Upper lobe of left lung (tissue), 4 donors: Measurements from ENCODE around the gene FOXN3.

Source experiments
- CTCF ChIP-seq, 6 experiments: fragments of 450-650 bp in 4 of 6; fragments of 200-600 bp in 2 of 6; sonication (generic) in 2 of 6; IDR thresholded peaks; one replicate each; pipeline ENCODE4 v1.5.1; 2016 to 2019; ENCODE audit warnings: antibody characterized with exemption in 6 of 6
- EP300 ChIP-seq, 4 donors: sonication (generic); formaldehyde crosslinking; IDR thresholded peaks; one replicate each; pipeline ENCODE4 v1.5.1; 2017; ENCODE audit warnings: antibody characterized with exemption in 4 of 4, control low read depth in 2 of 4

DNA sequence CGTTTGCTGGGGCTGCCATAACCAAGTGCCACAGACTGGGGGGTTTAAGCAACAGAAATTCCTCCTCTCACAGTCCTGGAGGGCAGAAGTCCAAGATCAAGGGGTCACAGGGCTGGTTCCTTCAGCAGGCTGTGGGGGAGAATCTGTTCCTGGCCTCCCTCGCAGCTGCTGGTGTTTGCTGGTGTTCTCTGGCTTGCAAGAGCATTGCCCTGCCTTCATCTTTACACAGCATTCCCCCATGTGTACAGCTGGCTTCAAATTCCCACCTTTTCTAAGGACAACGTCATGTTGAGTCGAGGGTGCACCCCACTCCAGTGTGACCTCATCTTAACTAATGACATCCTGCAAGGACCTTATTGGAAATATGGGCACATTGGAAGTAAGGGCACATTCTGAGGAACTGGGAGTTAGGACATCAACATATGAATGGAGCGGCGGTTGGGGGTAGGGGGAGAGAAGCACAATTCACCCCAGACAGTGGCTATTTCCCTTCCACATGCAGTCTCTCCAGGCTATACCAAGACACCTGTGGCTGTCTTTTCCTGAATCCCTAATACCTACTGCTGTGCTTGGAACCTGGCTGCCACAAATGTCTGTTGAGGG lies 123.6 kb downstream of the FOXN3 start:
- no peak for TF ChIP-seq CTCF (IDR thresholded peaks at IDR 0.05)
- TF ChIP-seq EP300 (IDR thresholded peaks at IDR 0.05): no peak
